GM12878 (cell line): ENCODE measurements around the gene CXCR1. TPM values are rescaled to one million over a fixed set of nuclear protein-coding genes. Genes with fewer than 3 reads are reported as not detected.

Experiments used
- ATAC-seq: fragments of 200-7000 bp; cut with Tn5 transposase; 3 replicates; pipeline ENCODE4 v1.9.1; 2020; ENCODE audit warnings: mild to moderate bottlenecking, moderate library complexity
- BruUV-seq: library from RNA; stranded (reverse); fragments of 400-500 nt; replicated peaks from 2 replicates; lab custom pipeline; 2021; lab: Mats Ljungman, UMichigan
- CTCF ChIA-PET: fragments of 300-600 bp; sonication (Branson Sonifier 250); formaldehyde crosslinking; extraction: SDS; loops from one replicate; lab custom pipeline; 2021; ENCODE audit warnings: inconsistent platforms; lab: Yijun Ruan, JAX
- POLR2A ChIA-PET: fragments of 350-600 bp; formaldehyde crosslinking; extraction: SDS; loops from one replicate; lab custom pipeline; 2021; ENCODE audit warnings: inconsistent platforms; lab: Charles Lee
- RAD21 ChIA-PET: fragments of 300-600 bp; sonication (Branson Sonifier 250); formaldehyde crosslinking; loops from one replicate; lab custom pipeline; 2023; ENCODE audit warnings: antibody characterized with exemption; ENCODE audit not compliant: unreplicated experiment; lab: Charles Lee
- SMC1A ChIA-PET: fragments of 300-600 bp; sonication (Branson Sonifier 250); formaldehyde crosslinking; loops from one replicate; lab custom pipeline; 2023; ENCODE audit not compliant: unreplicated experiment, uncharacterized antibody; lab: Charles Lee
- DNase-seq: peaks from one replicate; pipeline ENCODE4 v3.0.0-alpha.2; 2011; ENCODE audit warnings: low read depth, low spot score
- FAIRE-seq: peaks from 3 replicates; lab custom pipeline; 2011; peaks lifted over from hg19 to GRCh38; lab: Jason Lieb, UNC
- H2AFZ ChIP-seq: 2 replicates; pipeline ENCODE4 v1.6.0; 2011; ENCODE audit warnings: low read depth, low read length, control low read depth; ENCODE audit not compliant: control insufficient read depth
- H3K27ac ChIP-seq: 2 replicates; pipeline ENCODE4 v1.5.1; 2011; ENCODE audit warnings: control low read depth; ENCODE audit not compliant: control insufficient read depth, insufficient read depth
- H3K27me3 ChIP-seq, 2 experiments: replicated peaks in 1 of 2; 2 replicates each; pipeline versions ENCODE4 v1.6.0 to v1.6.1; 2011; ENCODE audit warnings: low read length in 1 of 2; ENCODE audit not compliant: control insufficient read depth in 2 of 2, insufficient read depth in 2 of 2
- H3K36me3 ChIP-seq, 2 experiments: 2 replicates each; pipeline ENCODE4 v1.5.1; 2011; ENCODE audit warnings: low read length in 1 of 2; ENCODE audit not compliant: control insufficient read depth in 2 of 2, insufficient read depth in 2 of 2
- H3K4me1 ChIP-seq: 2 replicates; pipeline ENCODE4 v1.6.1; 2011; ENCODE audit warnings: mild to moderate bottlenecking, low read length, moderate library complexity, mixed read lengths; ENCODE audit not compliant: control insufficient read depth, insufficient read depth
- H3K4me2 ChIP-seq: 2 replicates; pipeline ENCODE4 v1.6.0; 2011; ENCODE audit warnings: control low read depth; ENCODE audit not compliant: control insufficient read depth, insufficient read depth
- H3K4me3 ChIP-seq: fragments of 200-600 bp; sonication (generic); 2 replicates; pipeline ENCODE4 v1.5.1; 2016
- H3K79me2 ChIP-seq: 2 replicates; pipeline ENCODE4 v1.6.0; 2011; ENCODE audit warnings: low read length; ENCODE audit not compliant: control insufficient read depth, insufficient read depth
- H3K9ac ChIP-seq: 2 replicates; pipeline ENCODE4 v1.8.0; 2011; ENCODE audit warnings: low read length, control low read depth, mixed read lengths; ENCODE audit not compliant: control insufficient read depth, insufficient read depth
- H3K9me3 ChIP-seq: replicated peaks from 3 replicates; pipeline ENCODE4 v1.5.1; 2011; ENCODE audit warnings: mild to moderate bottlenecking, low read length; ENCODE audit not compliant: control insufficient read depth, insufficient read depth
- H4K20me1 ChIP-seq: 2 replicates; pipeline ENCODE4 v1.6.0; 2011; ENCODE audit not compliant: control insufficient read depth, insufficient read depth
- ELK1 ChIP-seq: IDR thresholded peaks from 2 replicates; pipeline ENCODE4 v1.6.1; 2012; ENCODE audit warnings: low read depth, low read length, improper control_type of control experiment
- GABPA ChIP-seq: IDR thresholded peaks from 2 replicates; pipeline ENCODE4 v1.6.1; 2014; ENCODE audit warnings: antibody characterized with exemption, low read depth, mild to moderate bottlenecking, inconsistent platforms
- JUND ChIP-seq: IDR thresholded peaks from 2 replicates; pipeline ENCODE4 v1.6.1; 2012; ENCODE audit warnings: low read depth, mild to moderate bottlenecking, low read length, improper control_type of control experiment, moderate library complexity
- PAX5 ChIP-seq: IDR thresholded peaks from 2 replicates; pipeline ENCODE4 v1.6.1; 2011; ENCODE audit warnings: low read depth, low read length, borderline replicate concordance
- SIX5 ChIP-seq: IDR thresholded peaks from 2 replicates; pipeline ENCODE4 v1.6.1; 2011; ENCODE audit warnings: mild to moderate bottlenecking, low read depth, low read length, moderate library complexity; ENCODE audit not compliant: severe bottlenecking
- YBX1 ChIP-seq: fragments of 450-650 bp; IDR thresholded peaks from 2 replicates; pipeline ENCODE4 v1.6.1; 2016; ENCODE audit warnings: antibody characterized with exemption
- ZNF384 ChIP-seq: IDR thresholded peaks from 2 replicates; pipeline ENCODE4 v1.6.1; 2012; ENCODE audit warnings: low read depth, mild to moderate bottlenecking, low read length, improper control_type of control experiment, borderline replicate concordance
- WGBS: methylation state at CpG from one replicate; pipeline ENCODE4 v1.1.6; 2016; ENCODE audit warnings: low lambda C conversion rate; ENCODE audit not compliant: insufficient replicate concordance, insufficient coverage; ENCODE audit errors: missing lambda C conversion rate; 5-methylcytosine and 5-hydroxymethylcytosine counted together
- in situ Hi-C: fragments of 300-500 bp; cut with MboI; formaldehyde crosslinking; loops from 9 replicates; pipeline ENCODE4 v1.14.3; 2018; ENCODE audit warnings: mixed read lengths
- intact Hi-C: fragments of 100-400 bp; cut with micrococcal nuclease; formaldehyde crosslinking; loops from one replicate; pipeline ENCODE4 v1.14.2; 2022; ENCODE audit not compliant: unreplicated experiment
- polyA plus RNA-seq, 11 experiments: library from polyadenylated mRNA; depleted of rRNA in 4 of 11; unstranded in 6 of 11; stranded (reverse) in 5 of 11; fragments of >200 nt; fragmentation: Nextera tagmentation in 4 of 11; fragmentation: Illumina TruSeq in 1 of 11; extraction: Ambion mirVana in 4 of 11; extraction: Trizol in 1 of 11; gene quantifications; 1 replicate in 1 of 11; 2 replicates in 10 of 11; pipeline versions ENCODE4 v1.2.1 to v1.2.3, GENCODE V29; 2011 to 2016; ENCODE audit warnings: inconsistent platforms in 2 of 11, missing spikeins in 2 of 11, low read depth in 1 of 11
- total RNA-seq, 4 experiments: library from RNA; depleted of rRNA in 3 of 4; stranded (reverse); fragments of >200 nt in 3 of 4; fragmentation: Illumina TruSeq in 1 of 4; extraction: Trizol in 1 of 4; gene quantifications; 2 replicates each; pipeline versions ENCODE4 v1.2.1 to v1.2.3, GENCODE V29; 2013 to 2021
- TF ChIP-seq, protein P1 (sequence below): IDR thresholded peaks from 2 replicates; pipeline ENCODE4 v1.6.1; 2012; ENCODE audit warnings: mild to moderate bottlenecking, low read depth, low read length
- TF ChIP-seq, protein P2 (sequence below): fragments of 450-650 bp; IDR thresholded peaks from 2 replicates; pipeline ENCODE4 v1.6.1; 2017; ENCODE audit warnings: mild to moderate bottlenecking, low read depth, inconsistent platforms; ENCODE audit not compliant: poor library complexity, severe bottlenecking
- TF ChIP-seq, protein P3 (sequence below): IDR thresholded peaks from 2 replicates; pipeline ENCODE4 v1.6.1; 2011; ENCODE audit warnings: borderline replicate concordance, low read depth, mild to moderate bottlenecking, moderate library complexity, mixed read lengths, low read length; ENCODE audit not compliant: insufficient read depth; ENCODE audit errors: extremely low read length

Gene CXCR1
- total and polyA plus RNA-seq, 10 of the 15 experiments (the other 5 are each of a cell fraction or from before 2014, with no cell fraction given): not detected

GRCh38 chr2:218196974-218197373 lies 30.2 kb upstream of the CXCR1 start (continued):
- TF ChIP-seq, protein P1, sequence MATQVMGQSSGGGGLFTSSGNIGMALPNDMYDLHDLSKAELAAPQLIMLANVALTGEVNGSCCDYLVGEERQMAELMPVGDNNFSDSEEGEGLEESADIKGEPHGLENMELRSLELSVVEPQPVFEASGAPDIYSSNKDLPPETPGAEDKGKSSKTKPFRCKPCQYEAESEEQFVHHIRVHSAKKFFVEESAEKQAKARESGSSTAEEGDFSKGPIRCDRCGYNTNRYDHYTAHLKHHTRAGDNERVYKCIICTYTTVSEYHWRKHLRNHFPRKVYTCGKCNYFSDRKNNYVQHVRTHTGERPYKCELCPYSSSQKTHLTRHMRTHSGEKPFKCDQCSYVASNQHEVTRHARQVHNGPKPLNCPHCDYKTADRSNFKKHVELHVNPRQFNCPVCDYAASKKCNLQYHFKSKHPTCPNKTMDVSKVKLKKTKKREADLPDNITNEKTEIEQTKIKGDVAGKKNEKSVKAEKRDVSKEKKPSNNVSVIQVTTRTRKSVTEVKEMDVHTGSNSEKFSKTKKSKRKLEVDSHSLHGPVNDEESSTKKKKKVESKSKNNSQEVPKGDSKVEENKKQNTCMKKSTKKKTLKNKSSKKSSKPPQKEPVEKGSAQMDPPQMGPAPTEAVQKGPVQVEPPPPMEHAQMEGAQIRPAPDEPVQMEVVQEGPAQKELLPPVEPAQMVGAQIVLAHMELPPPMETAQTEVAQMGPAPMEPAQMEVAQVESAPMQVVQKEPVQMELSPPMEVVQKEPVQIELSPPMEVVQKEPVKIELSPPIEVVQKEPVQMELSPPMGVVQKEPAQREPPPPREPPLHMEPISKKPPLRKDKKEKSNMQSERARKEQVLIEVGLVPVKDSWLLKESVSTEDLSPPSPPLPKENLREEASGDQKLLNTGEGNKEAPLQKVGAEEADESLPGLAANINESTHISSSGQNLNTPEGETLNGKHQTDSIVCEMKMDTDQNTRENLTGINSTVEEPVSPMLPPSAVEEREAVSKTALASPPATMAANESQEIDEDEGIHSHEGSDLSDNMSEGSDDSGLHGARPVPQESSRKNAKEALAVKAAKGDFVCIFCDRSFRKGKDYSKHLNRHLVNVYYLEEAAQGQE: no peak
- TF ChIP-seq JUND (no peak), ZNF384 (no peak)

- CTCF ChIA-PET: interaction anchor here (0.6 kb wide), 1 partner anchor 34 kb away, joined by 3 read pairs; no protein-coding TSS in a partner anchor
- TF ChIP-seq ELK1: no peak
- no peak for TF ChIP-seq SIX5
- TF ChIP-seq, protein P2, sequence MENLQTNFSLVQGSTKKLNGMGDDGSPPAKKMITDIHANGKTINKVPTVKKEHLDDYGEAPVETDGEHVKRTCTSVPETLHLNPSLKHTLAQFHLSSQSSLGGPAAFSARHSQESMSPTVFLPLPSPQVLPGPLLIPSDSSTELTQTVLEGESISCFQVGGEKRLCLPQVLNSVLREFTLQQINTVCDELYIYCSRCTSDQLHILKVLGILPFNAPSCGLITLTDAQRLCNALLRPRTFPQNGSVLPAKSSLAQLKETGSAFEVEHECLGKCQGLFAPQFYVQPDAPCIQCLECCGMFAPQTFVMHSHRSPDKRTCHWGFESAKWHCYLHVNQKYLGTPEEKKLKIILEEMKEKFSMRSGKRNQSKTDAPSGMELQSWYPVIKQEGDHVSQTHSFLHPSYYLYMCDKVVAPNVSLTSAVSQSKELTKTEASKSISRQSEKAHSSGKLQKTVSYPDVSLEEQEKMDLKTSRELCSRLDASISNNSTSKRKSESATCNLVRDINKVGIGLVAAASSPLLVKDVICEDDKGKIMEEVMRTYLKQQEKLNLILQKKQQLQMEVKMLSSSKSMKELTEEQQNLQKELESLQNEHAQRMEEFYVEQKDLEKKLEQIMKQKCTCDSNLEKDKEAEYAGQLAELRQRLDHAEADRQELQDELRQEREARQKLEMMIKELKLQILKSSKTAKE: no peak
- TF ChIP-seq, protein P1: no peak
- no peak for TF ChIP-seq GABPA
- TF ChIP-seq PAX5: no peak
- TF ChIP-seq YBX1: no peak
- TF ChIP-seq, protein P3, sequence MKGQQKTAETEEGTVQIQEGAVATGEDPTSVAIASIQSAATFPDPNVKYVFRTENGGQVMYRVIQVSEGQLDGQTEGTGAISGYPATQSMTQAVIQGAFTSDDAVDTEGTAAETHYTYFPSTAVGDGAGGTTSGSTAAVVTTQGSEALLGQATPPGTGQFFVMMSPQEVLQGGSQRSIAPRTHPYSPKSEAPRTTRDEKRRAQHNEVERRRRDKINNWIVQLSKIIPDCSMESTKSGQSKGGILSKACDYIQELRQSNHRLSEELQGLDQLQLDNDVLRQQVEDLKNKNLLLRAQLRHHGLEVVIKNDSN: no peak
Measured at GRCh38 chr2:218194880-218195279, 28.1 kb upstream of the CXCR1 start.

More at GRCh38 chr2:218194880-218195279, 28.1 kb upstream of the CXCR1 start:
- no peak for DNase-seq
- intact Hi-C loops (no loop called here), in situ Hi-C loops (no loop called here)
- Histone ChIP-seq H3K79me2 (no peaks in the 10 kb centered on the region), H3K4me3 (no peak overlapping the region), H3K36me3 (no peaks in the 10 kb centered on the region), H2AFZ (no peak overlapping the region), H3K9ac (no peak overlapping the region), H4K20me1 (no peaks in the 10 kb centered on the region), H3K27ac (no peak overlapping the region), H3K27me3 (no peaks in the 10 kb centered on the region), H3K4me2 (no peak overlapping the region), H3K9me3 (no peaks in the 10 kb centered on the region), H3K4me1 (no peaks in the 10 kb centered on the region)
- WGBS: 71% methylated on average over 3 of the region's 3 CpGs
- POLR2A ChIA-PET: no interaction called here
- no TSS peak for BruUV-seq
- FAIRE-seq: no peak
- no peak for ATAC-seq
- RAD21 ChIA-PET: no interaction called here
- SMC1A ChIA-PET: no interaction called here
